Measurements from ENCODE around the gene SLC35F3.

SLC35F3 gene

DNA sequence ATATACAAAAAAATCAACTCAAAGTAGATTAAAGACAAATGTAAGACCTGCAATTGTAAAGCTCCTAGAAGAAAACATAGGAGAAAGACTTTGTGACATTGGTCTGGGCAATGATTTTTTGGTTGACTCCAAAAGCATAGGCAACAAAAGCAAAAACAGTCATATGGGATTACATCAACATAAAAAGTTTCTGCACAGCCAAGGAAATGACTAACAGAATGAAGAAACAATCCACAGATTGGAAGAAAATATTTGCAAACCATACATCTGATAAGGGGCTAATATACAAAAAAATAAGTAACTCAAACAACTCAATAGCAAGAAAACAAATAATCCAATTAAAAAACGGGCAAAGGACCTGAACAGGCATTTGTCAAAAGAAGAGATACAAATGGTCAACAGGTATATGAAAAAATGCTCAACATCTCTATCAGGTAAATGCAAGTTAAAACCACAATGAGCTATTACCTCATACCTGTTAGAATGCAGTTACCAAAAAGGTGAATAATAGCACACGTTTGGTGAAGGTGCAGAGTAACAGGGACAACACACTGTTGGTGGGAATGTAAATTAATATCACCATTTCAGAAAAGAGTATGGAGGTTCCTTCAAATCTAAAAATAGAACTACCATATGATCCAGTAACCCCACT is 295.1 kb downstream of the SLC35F3 start:
- no peak overlapping the region for H3K27ac Mint-ChIP-seq
- no peak overlapping the region for H3K4me3 Mint-ChIP-seq
- peaks cover 10% of the 10 kb centered on the region for H3K9me3 Mint-ChIP-seq
- H3K4me1 Mint-ChIP-seq: peaks cover 9% of the 10 kb centered on the region
- H3K36me3 Mint-ChIP-seq (ENCODE audit: low read depth): no peaks in the 10 kb centered on the region
- H3K27me3 Mint-ChIP-seq (ENCODE audit: low read depth): peaks cover 26% of the 10 kb centered on the region
- no peak for TF ChIP-seq CTCF (IDR thresholded peaks at IDR 0.05; ENCODE audit: unreplicated experiment in 3 of 3)

DNA sequence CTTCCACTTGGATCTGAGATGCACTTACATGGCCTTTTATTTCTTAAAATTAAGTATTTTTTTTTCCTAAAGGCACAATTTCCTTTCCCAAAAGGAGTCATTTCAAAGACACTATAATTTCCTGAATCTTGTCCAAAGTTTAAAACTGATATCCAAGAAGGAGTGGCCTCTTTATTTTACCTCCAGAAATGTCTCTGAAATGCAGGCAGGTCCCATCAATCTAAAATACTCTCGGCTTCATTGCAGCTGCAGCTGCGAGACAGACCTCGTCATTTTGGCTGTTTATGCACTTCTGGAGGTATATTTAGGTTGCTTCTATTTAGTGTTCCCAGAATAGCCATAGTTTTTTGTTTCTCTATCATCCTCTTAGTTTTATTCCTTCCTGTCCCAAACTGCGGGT is 296.1 kb downstream of the SLC35F3 start:
- no peak for TF ChIP-seq CTCF (IDR thresholded peaks at IDR 0.05; ENCODE audit: unreplicated experiment in 3 of 3)
- Mint-ChIP-seq H3K4me1 (peaks cover 9% of the 10 kb centered on the region), H3K36me3 (ENCODE audit: low read depth) (no peaks in the 10 kb centered on the region), H3K27ac (peak overlapping the region; percentile 4 to 51 (median 6)), H3K4me3 (no peak overlapping the region), H3K27me3 (ENCODE audit: low read depth) (peaks cover 29% of the 10 kb centered on the region), H3K9me3 (peaks cover 6% of the 10 kb centered on the region)

DNA sequence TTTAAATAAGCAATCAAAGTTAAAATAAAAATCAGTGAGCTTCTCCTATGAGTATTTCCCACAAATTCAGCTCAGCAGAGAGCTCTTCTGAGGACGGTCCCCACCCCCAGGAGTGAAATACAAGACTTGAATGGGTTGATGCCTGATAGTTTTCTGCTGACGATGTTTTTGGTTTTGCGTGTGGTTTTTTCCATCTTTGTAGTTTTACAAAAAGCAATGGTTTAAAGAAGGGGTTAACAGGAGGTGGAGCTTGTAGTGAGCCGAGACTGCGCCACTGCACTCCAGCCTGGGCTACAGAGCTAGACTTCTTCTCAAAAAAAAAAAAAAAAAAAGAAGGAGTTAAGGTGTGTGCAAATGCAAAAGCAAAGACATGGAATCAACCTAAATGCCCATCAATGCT is 297.1 kb downstream of the SLC35F3 start:
- H3K4me3 Mint-ChIP-seq: no peak overlapping the region
- TF ChIP-seq CTCF (IDR thresholded peaks at IDR 0.05; ENCODE audit: unreplicated experiment in 3 of 3): no peak
- peaks cover 9% of the 10 kb centered on the region for H3K4me1 Mint-ChIP-seq

GRCh38 chr1:234205966-234206365 is 301.5 kb downstream of the SLC35F3 start:
- H3K27me3 Mint-ChIP-seq (ENCODE audit: low read depth): peaks cover 27% of the 10 kb centered on the region
- H3K4me1 Mint-ChIP-seq: peaks cover 10% of the 10 kb centered on the region
- no peak overlapping the region for H3K4me3 Mint-ChIP-seq
- TF ChIP-seq CTCF (IDR thresholded peaks at IDR 0.05; ENCODE audit: unreplicated experiment in 3 of 3): no peak
- no peaks in the 10 kb centered on the region for H3K36me3 Mint-ChIP-seq (ENCODE audit: low read depth)
- no peak overlapping the region for H3K27ac Mint-ChIP-seq
- peaks cover 12% of the 10 kb centered on the region for H3K9me3 Mint-ChIP-seq

More for the DNA sequence above, 297.1 kb downstream of the SLC35F3 start:
- H3K36me3 Mint-ChIP-seq (ENCODE audit: low read depth): no peaks in the 10 kb centered on the region
- H3K9me3 Mint-ChIP-seq: peaks cover 3% of the 10 kb centered on the region
- H3K27me3 Mint-ChIP-seq (ENCODE audit: low read depth): peaks cover 29% of the 10 kb centered on the region
- H3K27ac Mint-ChIP-seq: peak overlapping the region in 2 of 3 experiments; percentile 21 to 43

- H3K27ac Mint-ChIP-seq: no peak overlapping the region
- H3K9me3 Mint-ChIP-seq: peaks cover 12% of the 10 kb centered on the region
- no peak overlapping the region for H3K4me3 Mint-ChIP-seq
- peaks cover 5% of the 10 kb centered on the region for H3K4me1 Mint-ChIP-seq
- TF ChIP-seq CTCF (IDR thresholded peaks at IDR 0.05; ENCODE audit: unreplicated experiment in 3 of 3): no peak
- no peaks in the 10 kb centered on the region for H3K36me3 Mint-ChIP-seq (ENCODE audit: low read depth)
- H3K27me3 Mint-ChIP-seq (ENCODE audit: low read depth): peaks cover 31% of the 10 kb centered on the region
Measured at GRCh38 chr1:234206651-234207284, 302.3 kb downstream of the SLC35F3 start.

- Mint-ChIP-seq H3K4me1 (peaks cover 11% of the 10 kb centered on the region), H3K27ac (no peak overlapping the region), H3K27me3 (ENCODE audit: low read depth) (peaks cover 38% of the 10 kb centered on the region), H3K9me3 (peaks cover 14% of the 10 kb centered on the region), H3K4me3 (no peak overlapping the region), H3K36me3 (ENCODE audit: low read depth) (no peaks in the 10 kb centered on the region)
- TF ChIP-seq CTCF (IDR thresholded peaks at IDR 0.05; ENCODE audit: unreplicated experiment in 3 of 3): no peak
Measured at GRCh38 chr1:234208351-234208750, 303.9 kb downstream of the SLC35F3 start.

Data from nephron (organoid).